ENCODE data around the gene ADAP2. TPM values are rescaled to one million over a fixed set of nuclear protein-coding genes. Genes with fewer than 3 reads are reported as not detected.
"Not testable (repeated sequence)": the region's sequence is repeated elsewhere in the genome, so short reads cannot be mapped to it uniquely, and the experiment has no call there.

Gene ADAP2
- total RNA-seq, 4 donors from 2014 or later = 1.2 to 4.7 (median 4.3) TPM

DNA sequence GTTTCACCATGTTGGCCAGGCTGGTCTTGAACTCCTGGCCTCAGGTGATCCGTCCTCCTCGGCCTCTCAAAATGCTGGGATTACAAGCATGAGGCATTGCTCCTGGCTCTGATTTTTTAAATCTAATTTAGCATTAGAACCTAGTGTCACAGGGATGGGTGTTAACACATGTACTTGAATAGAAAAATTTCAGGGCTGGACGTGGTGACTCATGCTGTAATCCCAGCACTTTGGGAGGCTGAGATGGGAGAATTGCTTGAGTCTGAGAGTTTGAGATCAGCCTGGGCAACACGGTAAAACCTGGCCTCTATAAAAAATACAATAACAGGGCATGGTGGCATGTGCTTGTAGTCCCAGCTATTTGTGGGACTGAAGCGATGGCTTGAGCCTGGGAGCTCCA, 43.1 kb downstream of the ADAP2 start:
- no peak for ATAC-seq
- Histone ChIP-seq H3K27me3 (no peaks in the 10 kb centered on the region), H3K4me1 (no peaks in the 10 kb centered on the region), H3K36me3 (no peaks in the 10 kb centered on the region), H3K4me3 (no peak overlapping the region), H3K9me3 (no peaks in the 10 kb centered on the region), H3K27ac (no peak overlapping the region)
- TF ChIP-seq, protein P1, sequence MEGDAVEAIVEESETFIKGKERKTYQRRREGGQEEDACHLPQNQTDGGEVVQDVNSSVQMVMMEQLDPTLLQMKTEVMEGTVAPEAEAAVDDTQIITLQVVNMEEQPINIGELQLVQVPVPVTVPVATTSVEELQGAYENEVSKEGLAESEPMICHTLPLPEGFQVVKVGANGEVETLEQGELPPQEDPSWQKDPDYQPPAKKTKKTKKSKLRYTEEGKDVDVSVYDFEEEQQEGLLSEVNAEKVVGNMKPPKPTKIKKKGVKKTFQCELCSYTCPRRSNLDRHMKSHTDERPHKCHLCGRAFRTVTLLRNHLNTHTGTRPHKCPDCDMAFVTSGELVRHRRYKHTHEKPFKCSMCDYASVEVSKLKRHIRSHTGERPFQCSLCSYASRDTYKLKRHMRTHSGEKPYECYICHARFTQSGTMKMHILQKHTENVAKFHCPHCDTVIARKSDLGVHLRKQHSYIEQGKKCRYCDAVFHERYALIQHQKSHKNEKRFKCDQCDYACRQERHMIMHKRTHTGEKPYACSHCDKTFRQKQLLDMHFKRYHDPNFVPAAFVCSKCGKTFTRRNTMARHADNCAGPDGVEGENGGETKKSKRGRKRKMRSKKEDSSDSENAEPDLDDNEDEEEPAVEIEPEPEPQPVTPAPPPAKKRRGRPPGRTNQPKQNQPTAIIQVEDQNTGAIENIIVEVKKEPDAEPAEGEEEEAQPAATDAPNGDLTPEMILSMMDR (IDR thresholded peaks at IDR 0.05 in 4 of 5, conservative IDR thresholded peaks at IDR 0.05 in 1 of 5) = no peak
- TF ChIP-seq POLR2A (IDR thresholded peaks at IDR 0.05) = no peak
- DNase-seq = no peak
- intact Hi-C loops (cut with DNase I; ENCODE audit: low total_unique reads) (no loop called here), in situ Hi-C loops (cut with MboI; ENCODE audit: low sequenced_read_pairs in 4 of 4) (no loop called here)

DNA sequence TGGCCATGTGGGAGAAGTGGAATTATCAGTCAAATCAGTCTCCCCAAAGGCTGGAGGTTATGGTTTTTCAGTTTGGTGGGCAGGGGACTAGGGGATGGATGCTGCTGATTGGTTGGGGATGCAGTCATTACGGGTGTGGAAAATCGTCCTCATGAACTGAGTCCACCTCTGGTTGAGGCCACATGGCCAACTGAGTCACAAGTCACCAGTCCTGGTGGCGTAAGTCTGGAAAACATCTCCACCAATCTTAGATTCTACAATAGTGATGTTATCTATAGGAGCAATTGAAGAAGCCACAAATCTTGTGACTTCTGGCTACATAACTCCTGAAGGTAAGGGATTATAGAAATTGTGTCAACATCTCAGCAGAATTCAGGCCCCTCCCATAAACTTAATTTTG, 43.9 kb downstream of the ADAP2 start:
- H3K36me3 ChIP-seq = no peaks in the 10 kb centered on the region
- peaks cover 0 to 5% (median 0%) of the 10 kb centered on the region in 3 donors for H3K27me3 ChIP-seq
- intact Hi-C loops (cut with DNase I; ENCODE audit: low total_unique reads) (no loop called here), in situ Hi-C loops (cut with MboI; ENCODE audit: low sequenced_read_pairs in 4 of 4) (no loop called here)
- ATAC-seq (no peak), DNase-seq (no peak)
- H3K4me1 ChIP-seq = no peaks in the 10 kb centered on the region
- H3K27ac ChIP-seq = no peak overlapping the region
- H3K4me3 ChIP-seq = no peak overlapping the region
- H3K9me3 ChIP-seq = no peaks in the 10 kb centered on the region
- TF ChIP-seq, protein P1 (IDR thresholded peaks at IDR 0.05 in 4 of 5, conservative IDR thresholded peaks at IDR 0.05 in 1 of 5) = no peak
- TF ChIP-seq POLR2A (IDR thresholded peaks at IDR 0.05) = no peak

DNA sequence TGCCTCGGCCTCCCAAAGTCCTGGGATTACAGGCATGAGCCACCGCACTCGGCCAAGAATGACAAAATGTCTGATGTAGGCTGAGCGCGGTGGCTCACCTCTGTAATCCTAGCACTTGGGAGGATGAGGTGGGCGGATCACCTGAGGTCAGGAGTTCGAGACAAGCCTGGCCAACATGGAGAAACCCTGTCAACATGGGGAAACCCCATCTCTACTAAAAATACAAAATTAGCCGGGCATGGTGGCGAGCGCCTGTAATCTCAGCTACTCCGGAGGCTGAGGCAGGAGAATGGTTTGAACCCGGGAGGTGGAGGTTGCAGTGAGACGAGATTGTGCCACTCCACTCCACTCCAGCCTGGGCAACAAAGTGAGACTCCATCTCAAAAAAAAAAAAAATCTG, 46.2 kb downstream of the ADAP2 start:
- H3K4me3 ChIP-seq; intact Hi-C loops (cut with DNase I; ENCODE audit: low total_unique reads); ATAC-seq; H3K27me3 ChIP-seq; H3K36me3 ChIP-seq; H3K9me3 ChIP-seq; DNase-seq; in situ Hi-C loops (cut with MboI; ENCODE audit: low sequenced_read_pairs in 4 of 4); H3K4me1 ChIP-seq: not testable (repeated sequence)
- H3K27ac ChIP-seq = peak overlapping the region in 1 of 4 donors; percentile 21

DNA sequence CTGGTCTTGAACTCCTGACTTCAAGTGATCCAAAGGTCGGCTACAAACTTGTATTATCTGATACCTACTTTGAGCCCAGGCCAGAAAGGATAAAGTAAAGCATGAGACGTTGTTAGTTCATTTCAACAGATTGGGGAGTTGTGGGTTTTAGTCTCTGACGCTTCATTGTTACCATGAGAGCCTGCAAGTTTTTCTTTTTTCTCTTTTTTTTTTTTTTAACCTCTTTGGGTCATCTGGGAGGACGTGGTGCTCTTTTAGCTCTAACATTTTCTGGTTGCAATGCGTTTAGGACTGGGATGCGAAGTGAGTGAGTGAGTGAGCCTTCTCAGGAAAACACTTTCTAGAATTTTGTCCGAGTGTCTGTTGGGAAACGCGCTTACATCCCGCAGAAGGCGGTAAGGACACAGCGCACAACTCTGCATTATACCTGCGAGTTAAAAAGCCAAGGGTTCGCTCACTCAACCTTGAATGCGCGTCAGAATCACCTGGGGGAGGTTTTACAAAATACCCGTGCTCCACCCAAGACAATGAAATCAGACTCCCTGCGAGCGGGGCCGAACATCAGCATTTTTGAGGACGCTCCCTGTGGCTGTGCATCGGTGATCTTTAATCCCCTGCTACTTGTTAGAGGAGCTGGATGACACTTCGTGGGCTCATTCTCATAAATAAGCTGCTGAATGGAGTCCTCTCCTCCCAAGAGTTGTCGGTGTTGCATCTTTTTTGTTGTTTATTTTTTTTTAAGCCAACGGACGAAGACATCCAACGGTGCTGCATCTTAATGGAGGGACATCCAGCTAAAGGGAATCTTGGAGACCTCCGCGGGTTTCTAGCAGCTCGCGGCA, 48.5 kb downstream of the ADAP2 start:
- in situ Hi-C loops (cut with MboI; ENCODE audit: low sequenced_read_pairs in 4 of 4) = no loop called here
- peak overlapping the region; percentile 69 to 88 (median 84) for H3K27ac ChIP-seq
- H3K36me3 ChIP-seq = no peaks in the 10 kb centered on the region
- intact Hi-C loops (cut with DNase I; ENCODE audit: low total_unique reads) = no loop called here
- no peaks in the 10 kb centered on the region for H3K9me3 ChIP-seq
- H3K27me3 ChIP-seq = peaks cover 0 to 6% (median 0%) of the 10 kb centered on the region in 3 donors
- TF ChIP-seq, protein P1 (IDR thresholded peaks at IDR 0.05 in 4 of 5, conservative IDR thresholded peaks at IDR 0.05 in 1 of 5) = no peak
- TF ChIP-seq POLR2A (IDR thresholded peaks at IDR 0.05) = no peak
- ATAC-seq (peak in 1 of 2 donors; percentile 7), DNase-seq (no peak)
- no peaks in the 10 kb centered on the region for H3K4me1 ChIP-seq
- H3K4me3 ChIP-seq = peak overlapping the region; percentile 51 to 76 (median 68)

DNA sequence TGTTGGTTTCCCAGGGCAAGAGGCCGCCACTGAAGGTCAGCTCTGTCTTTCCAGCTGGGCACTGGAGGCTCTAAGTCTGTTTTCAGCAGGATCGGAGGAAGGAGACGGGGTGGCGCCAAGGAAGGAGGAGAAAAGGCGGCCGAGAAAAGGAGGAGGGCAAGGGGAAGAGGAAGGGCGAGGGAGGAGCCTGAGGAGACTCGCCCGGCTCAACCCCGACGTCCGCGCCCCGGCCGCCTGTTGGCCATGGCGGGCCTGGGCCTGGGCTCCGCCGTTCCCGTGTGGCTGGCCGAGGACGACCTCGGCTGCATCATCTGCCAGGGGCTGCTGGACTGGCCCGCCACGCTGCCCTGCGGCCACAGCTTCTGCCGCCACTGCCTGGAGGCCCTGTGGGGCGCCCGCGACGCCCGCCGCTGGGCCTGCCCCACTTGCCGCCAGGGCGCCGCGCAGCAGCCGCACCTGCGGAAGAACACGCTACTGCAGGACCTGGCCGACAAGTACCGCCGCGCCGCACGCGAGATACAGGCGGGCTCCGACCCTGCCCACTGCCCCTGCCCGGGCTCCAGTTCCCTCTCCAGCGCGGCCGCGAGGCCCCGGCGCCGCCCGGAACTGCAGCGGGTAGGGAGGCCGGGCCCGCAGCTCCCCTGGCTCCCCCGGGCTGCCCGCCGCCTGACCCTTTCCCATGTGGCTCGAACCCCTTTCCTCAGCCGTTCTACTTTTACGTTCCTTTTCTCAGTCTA, 49.3 kb downstream of the ADAP2 start, which contains the start of gene RNF135:
Gene RNF135, plus strand, starts transcription at position 209 of the 737 bp plus-strand sequence. Its CDS starts 35 bp downstream, at position 244.
- TF ChIP-seq, protein P1 (IDR thresholded peaks at IDR 0.05 in 4 of 5, conservative IDR thresholded peaks at IDR 0.05 in 1 of 5) = peak in 4 of 5 experiments; percentile 27 to 62 (median 42)
- TF ChIP-seq POLR2A (IDR thresholded peaks at IDR 0.05) = peak; percentile 43 to 59
- Histone ChIP-seq H3K9me3 (no peaks in the 10 kb centered on the region), H3K27ac (peak within 1 kb of the TSS; percentile 69 to 88 (median 84)), H3K36me3 (no peaks in the 10 kb centered on the region), H3K4me1 (no peaks in the 10 kb centered on the region), H3K4me3 (peak within 1 kb of the TSS; percentile 51 to 76 (median 68)), H3K27me3 (peaks cover 0 to 6% (median 0%) of the 10 kb centered on the region in 3 donors)
- intact Hi-C loops (cut with DNase I; ENCODE audit: low total_unique reads) = no loop called here
- in situ Hi-C loops (cut with MboI; ENCODE audit: low sequenced_read_pairs in 4 of 4) = no loop called here
- ATAC-seq (peak; percentile 88 to 92), DNase-seq (peak; percentile 67 to 73)
